Measurements from ENCODE around the gene ZNF48.

The ZNF48 gene

DNA sequence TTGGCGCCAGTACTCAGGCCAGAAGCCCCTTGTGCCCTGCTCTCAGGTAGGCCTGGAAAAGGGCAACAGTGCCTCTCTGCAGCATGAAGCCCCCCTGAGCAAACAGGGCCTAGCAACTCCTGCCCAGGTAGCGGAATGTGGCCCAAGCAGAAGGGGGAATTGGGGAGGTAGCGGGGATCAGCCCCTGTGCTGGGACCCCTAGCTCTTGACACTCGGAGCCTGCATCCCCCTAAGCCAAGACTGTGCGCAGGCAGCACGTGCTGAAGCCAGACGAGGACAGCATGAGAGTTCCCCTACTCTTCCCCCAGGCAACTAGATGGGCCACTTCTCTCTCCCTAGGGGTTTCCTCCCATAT, 39.3 kb upstream of the ZNF48 start:
- Histone ChIP-seq H3K4me1 (ENCODE audit: low read length) (peaks cover 20% of the 10 kb centered on the region), H3K36me3 (replicated peaks; ENCODE audit: insufficient read depth, low read length) (peaks cover 2% of the 10 kb centered on the region; the same call in 1 of the 2 replicates), H3K79me2 (ENCODE audit: low read length) (peaks cover 61% of the 10 kb centered on the region), H3K9me2 (replicated peaks; ENCODE audit: insufficient read depth, low read length) (no peaks in the 10 kb centered on the region), H3K4me3 (ENCODE audit: low read length) (peak overlapping the region; percentile 87), H2AFZ (ENCODE audit: low read length) (peak overlapping the region; percentile 83; the same call in 1 of the 2 replicates), H3K9me3 (replicated peaks; ENCODE audit: insufficient read depth, low read length) (no peaks in the 10 kb centered on the region), H4K20me1 (ENCODE audit: insufficient read depth, low read length) (no peaks in the 10 kb centered on the region), H3F3A (ENCODE audit: insufficient read depth, low read length) (peaks cover 9% of the 10 kb centered on the region), H3K27me3 (replicated peaks; ENCODE audit: insufficient read depth, low read length) (no peaks in the 10 kb centered on the region), H3K27ac (ENCODE audit: low read length) (peak overlapping the region; percentile 64; the same call in 1 of the 2 replicates), H3K9ac (ENCODE audit: low read length) (peak overlapping the region; percentile 93), H3K4me2 (ENCODE audit: low read depth, low read length) (peak overlapping the region; percentile 97)
- TF ChIP-seq EZH2phosphoT487 (IDR thresholded peaks at IDR 0.05; ENCODE audit: low read length), result no peak
- TF ChIP-seq CTCF (IDR thresholded peaks at IDR 0.05; ENCODE audit: low read length), result no peak
- DNase-seq, result no peak

DNA sequence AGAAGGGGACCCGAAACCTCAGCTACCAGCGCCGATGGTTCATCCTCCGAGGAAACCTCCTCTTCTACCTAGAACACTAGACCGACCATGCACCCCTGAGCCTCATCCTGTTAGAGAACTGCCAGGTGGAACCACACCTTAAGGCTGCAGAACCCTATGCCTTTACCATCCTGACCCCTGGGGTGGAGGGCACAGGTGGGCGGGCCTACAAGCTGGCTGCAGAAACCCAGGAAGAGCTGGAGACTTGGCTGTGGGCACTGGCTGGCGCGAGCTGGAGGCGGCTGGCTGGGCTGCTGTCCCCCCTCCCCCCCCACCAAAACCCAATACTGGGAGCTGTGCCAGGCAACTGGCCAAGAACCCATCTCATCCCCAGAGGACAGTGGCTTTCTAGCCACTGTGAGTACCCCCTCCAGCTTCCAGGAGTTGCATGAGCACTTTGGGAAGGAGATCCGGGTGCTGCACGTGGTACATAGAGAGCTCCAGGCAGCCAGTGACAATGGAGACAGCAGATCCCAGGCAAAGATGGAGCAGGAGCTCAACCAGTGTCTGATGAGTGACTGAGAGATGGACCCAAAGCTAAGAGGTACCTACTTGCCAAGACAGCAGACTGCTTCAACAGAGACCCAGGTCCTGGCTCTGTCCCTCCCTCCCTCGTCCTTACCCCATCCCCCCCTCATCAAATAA, 38.7 kb upstream of the ZNF48 start:
- Histone ChIP-seq H3K27ac (ENCODE audit: low read length) (peak overlapping the region; percentile 64; the same call in 1 of the 2 replicates), H3K9me2 (replicated peaks; ENCODE audit: insufficient read depth, low read length) (no peaks in the 10 kb centered on the region), H2AFZ (ENCODE audit: low read length) (no peak overlapping the region), H3F3A (ENCODE audit: insufficient read depth, low read length) (peaks cover 9% of the 10 kb centered on the region), H3K4me3 (ENCODE audit: low read length) (no peak overlapping the region), H3K9me3 (replicated peaks; ENCODE audit: insufficient read depth, low read length) (no peaks in the 10 kb centered on the region), H3K9ac (ENCODE audit: low read length) (no peak overlapping the region; the same call in 1 of the 2 replicates), H3K27me3 (replicated peaks; ENCODE audit: insufficient read depth, low read length) (no peaks in the 10 kb centered on the region), H4K20me1 (ENCODE audit: insufficient read depth, low read length) (no peaks in the 10 kb centered on the region), H3K36me3 (replicated peaks; ENCODE audit: insufficient read depth, low read length) (peaks cover 2% of the 10 kb centered on the region; the same call in 1 of the 2 replicates), H3K4me1 (ENCODE audit: low read length) (peaks cover 16% of the 10 kb centered on the region), H3K79me2 (ENCODE audit: low read length) (peaks cover 65% of the 10 kb centered on the region), H3K4me2 (ENCODE audit: low read depth, low read length) (peak overlapping the region; percentile 97; the same call in 1 of the 2 replicates)
- no peak for TF ChIP-seq EZH2phosphoT487 (IDR thresholded peaks at IDR 0.05; ENCODE audit: low read length)
- no peak for TF ChIP-seq CTCF (IDR thresholded peaks at IDR 0.05; ENCODE audit: low read length)
- no peak for TF ChIP-seq EZH2 (optimal IDR thresholded peaks at IDR 0.05; ENCODE audit: low read depth, low read length)
- DNase-seq, result no peak

- no peak overlapping the region for H3K4me3 ChIP-seq (ENCODE audit: low read length)
- no peak overlapping the region for H2AFZ ChIP-seq (ENCODE audit: low read length)
- H3K4me2 ChIP-seq (ENCODE audit: low read depth, low read length), result no peak overlapping the region
- peaks cover 16% of the 10 kb centered on the region for H3K4me1 ChIP-seq (ENCODE audit: low read length)
- TF ChIP-seq EZH2 (optimal IDR thresholded peaks at IDR 0.05; ENCODE audit: low read depth, low read length) (no peak), CTCF (IDR thresholded peaks at IDR 0.05; ENCODE audit: low read length) (no peak), EZH2phosphoT487 (IDR thresholded peaks at IDR 0.05; ENCODE audit: low read length) (no peak)
- peaks cover 62% of the 10 kb centered on the region for H3K79me2 ChIP-seq (ENCODE audit: low read length)
- no peak for DNase-seq
- no peaks in the 10 kb centered on the region for H3K9me2 ChIP-seq (replicated peaks; ENCODE audit: insufficient read depth, low read length)
- peaks cover under 1% of the 10 kb centered on the region; the same call in 1 of the 2 replicates for H3K36me3 ChIP-seq (replicated peaks; ENCODE audit: insufficient read depth, low read length)
- no peaks in the 10 kb centered on the region for H4K20me1 ChIP-seq (ENCODE audit: insufficient read depth, low read length)
- H3K9me3 ChIP-seq (replicated peaks; ENCODE audit: insufficient read depth, low read length), result no peaks in the 10 kb centered on the region
- H3F3A ChIP-seq (ENCODE audit: insufficient read depth, low read length), result peaks cover 9% of the 10 kb centered on the region
- H3K27ac ChIP-seq (ENCODE audit: low read length), result no peak overlapping the region
- H3K9ac ChIP-seq (ENCODE audit: low read length), result no peak overlapping the region
- H3K27me3 ChIP-seq (replicated peaks; ENCODE audit: insufficient read depth, low read length), result no peaks in the 10 kb centered on the region
Measured at GRCh38 chr16:30357085-30357714, 38.0 kb upstream of the ZNF48 start.
